HepG2 (cell line): ENCODE measurements around the gene YIPF2. TPM values are rescaled to one million over a fixed set of nuclear protein-coding genes. Genes with fewer than 3 reads are reported as not detected.

Source experiments
- ATAC-seq: fragments of 200-7000 bp; cut with Tn5 transposase; 3 replicates; pipeline ENCODE4 v1.9.1; 2020; ENCODE audit warnings: mild to moderate bottlenecking, moderate library complexity
- BruUV-seq: library from RNA; stranded (reverse); fragments of 400-500 nt; replicated peaks from 2 replicates; lab custom pipeline; 2021; lab: Mats Ljungman, UMichigan
- CTCF ChIA-PET: fragments of 300-600 bp; formaldehyde crosslinking; extraction: SDS; loops from one replicate; lab custom pipeline; 2021; ENCODE audit warnings: low total read pairs, inconsistent platforms, low intra/inter-chr PET ratio; lab: Yijun Ruan, JAX
- POLR2A ChIA-PET: fragments of 350-600 bp; sonication (Branson Sonifier 250); formaldehyde crosslinking; loops from one replicate; lab custom pipeline; 2020; ENCODE audit warnings: antibody characterized with exemption, inconsistent platforms; lab: Yijun Ruan, JAX
- DNase-seq: peaks from one replicate; pipeline ENCODE4 v3.0.0-alpha.2; 2015; ENCODE audit warnings: low spot score
- FAIRE-seq: peaks from 3 replicates; lab custom pipeline; 2011; peaks lifted over from hg19 to GRCh38; lab: Jason Lieb, UNC
- H2AFZ ChIP-seq: one replicate; pipeline ENCODE4 v1.6.1; 2011; ENCODE audit warnings: low read length, inconsistent platforms
- H3K27ac ChIP-seq: fragments of 300-600 bp; 3 replicates; pipeline ENCODE4 v1.8.0; 2011; ENCODE audit warnings: mixed run types, mild to moderate bottlenecking, mixed read lengths, low read length, inconsistent platforms; ENCODE audit not compliant: insufficient read depth; ENCODE audit errors: extremely low read length
- H3K27me3 ChIP-seq, 2 experiments: fragments of 200-600 bp in 1 of 2; 2 replicates in 1 of 2; 3 replicates in 1 of 2; pipeline versions ENCODE4 v1.6.0 to v1.8.0; 2011; ENCODE audit warnings: low read length in 2 of 2, mild to moderate bottlenecking in 2 of 2, moderate library complexity in 2 of 2, inconsistent platforms in 1 of 2; ENCODE audit not compliant: insufficient read depth in 2 of 2, control insufficient read depth in 1 of 2
- H3K36me3 ChIP-seq, 2 experiments: fragments of 200-600 bp in 1 of 2; replicated peaks in 1 of 2; 2 replicates in 1 of 2; 3 replicates in 1 of 2; pipeline versions ENCODE4 v1.5.1 to v1.8.0; 2011; ENCODE audit warnings: low read length in 2 of 2, inconsistent platforms in 1 of 2; ENCODE audit not compliant: insufficient read depth in 2 of 2, control insufficient read depth in 1 of 2
- H3K4me1 ChIP-seq: 2 replicates; pipeline ENCODE4 v1.5.1; 2012; ENCODE audit warnings: low read length, inconsistent platforms; ENCODE audit not compliant: insufficient read depth
- H3K4me2 ChIP-seq: 2 replicates; pipeline ENCODE4 v1.6.0; 2011; ENCODE audit warnings: low read depth, low read length, inconsistent platforms
- H3K4me3 ChIP-seq, 3 experiments: fragments of 200-600 bp in 1 of 3; sonication (generic), shearing (Covaris generic) in 1 of 3; replicated peaks in 1 of 3; 2 replicates each; pipeline ENCODE4 v1.5.1; 2011 to 2016; ENCODE audit warnings: low read length in 3 of 3, inconsistent platforms in 2 of 3, low read depth in 2 of 3, mild to moderate bottlenecking in 2 of 3, control low read depth in 1 of 3, mixed read lengths in 1 of 3; ENCODE audit not compliant: insufficient read depth in 1 of 3
- H3K79me2 ChIP-seq: one replicate; pipeline ENCODE4 v1.6.1; 2011; ENCODE audit warnings: low read length, inconsistent platforms; ENCODE audit not compliant: insufficient read depth
- H3K9ac ChIP-seq: 2 replicates; pipeline ENCODE4 v1.6.0; 2011; ENCODE audit warnings: mild to moderate bottlenecking, low read depth, low read length, inconsistent platforms; ENCODE audit not compliant: insufficient read depth
- H3K9me3 ChIP-seq: 2 replicates; pipeline ENCODE4 v1.5.1; 2012; ENCODE audit warnings: mild to moderate bottlenecking, low read length
- H4K20me1 ChIP-seq: 2 replicates; pipeline ENCODE4 v1.6.0; 2011; ENCODE audit warnings: inconsistent platforms, mild to moderate bottlenecking, low read length, moderate library complexity; ENCODE audit not compliant: insufficient read depth
- AGO1 ChIP-seq: fragments of 200-400 bp; formaldehyde crosslinking; IDR thresholded peaks from 2 replicates; pipeline ENCODE4 v1.6.1; 2017; ENCODE audit warnings: mild to moderate bottlenecking, low read depth, low read length, moderate library complexity; ENCODE audit not compliant: poor library complexity, severe bottlenecking
- HMG20A ChIP-seq: IDR thresholded peaks from 2 replicates; pipeline ENCODE4 v1.6.1; 2016; ENCODE audit warnings: borderline replicate concordance
- HOXA9 ChIP-seq: sonication (generic); formaldehyde crosslinking; IDR thresholded peaks from 2 replicates; pipeline ENCODE4 v1.8.1; 2022; ENCODE audit warnings: missing genetic modification reagents, mild to moderate bottlenecking, moderate library complexity, borderline replicate concordance
- SRSF9 ChIP-seq: fragments of 200-400 bp; formaldehyde crosslinking; IDR thresholded peaks from 2 replicates; pipeline ENCODE4 v1.6.1; 2018; ENCODE audit warnings: borderline replicate concordance, mild to moderate bottlenecking, low read depth, low read length; ENCODE audit not compliant: insufficient read depth, poor library complexity, severe bottlenecking
- ZC3H13 ChIP-seq: sonication (generic); formaldehyde crosslinking; IDR thresholded peaks from 2 replicates; pipeline ENCODE4 v1.8.1; 2023; ENCODE audit warnings: mild to moderate bottlenecking, missing genetic modification reagents, moderate library complexity
- ZFP62 ChIP-seq: sonication (generic); formaldehyde crosslinking; IDR thresholded peaks from 2 replicates; pipeline ENCODE4 v1.4.0; 2020; ENCODE audit warnings: missing genetic modification reagents
- ZMYM2 ChIP-seq: sonication (generic); formaldehyde crosslinking; IDR thresholded peaks from 2 replicates; pipeline ENCODE4 v1.8.0; 2022; ENCODE audit warnings: mild to moderate bottlenecking, missing genetic modification reagents
- ZNF124 ChIP-seq: sonication (generic); formaldehyde crosslinking; IDR thresholded peaks from 2 replicates; pipeline ENCODE4 v1.4.0; 2020; ENCODE audit warnings: missing genetic modification reagents
- ZNF251 ChIP-seq: sonication (generic); formaldehyde crosslinking; IDR thresholded peaks from 2 replicates; pipeline ENCODE4 v1.9.0; 2021; ENCODE audit warnings: mild to moderate bottlenecking, missing genetic modification reagents
- WGBS: methylation state at CpG from one replicate; pipeline ENCODE4 v1.1.6; 2017; ENCODE audit warnings: low lambda C conversion rate; 5-methylcytosine and 5-hydroxymethylcytosine counted together
- in situ Hi-C: cut with HindIII; loops from 2 replicates; pipeline ENCODE4 v1.10.0; 2017; ENCODE audit warnings: low pct_unique_long_range_greater_than_20kb; ENCODE audit not compliant: extremely low pct_ligation_motif_present
- intact Hi-C: fragments of 100-400 bp; cut with micrococcal nuclease; formaldehyde crosslinking; loops from one replicate; pipeline ENCODE4 v1.10.0; 2022; ENCODE audit not compliant: unreplicated experiment
- polyA plus RNA-seq, 8 experiments: library from polyadenylated mRNA; depleted of rRNA in 3 of 8; stranded (reverse) in 7 of 8; unstranded in 1 of 8; fragments of >200 nt; fragmentation: Illumina TruSeq in 4 of 8; extraction: Trizol in 4 of 8; gene quantifications; 2 replicates each; pipeline versions ENCODE4 v1.2.1 to v1.2.3, GENCODE V29; 2011 to 2016; ENCODE audit warnings: low read depth in 4 of 8, missing spikeins in 1 of 8, mixed read lengths in 1 of 8; ENCODE audit not compliant: insufficient read depth in 1 of 8
- total RNA-seq, 5 experiments: library from RNA; depleted of rRNA; stranded (reverse); fragments of >200 nt; fragmentation: Illumina TruSeq; extraction: Trizol; gene quantifications; 2 replicates each; pipeline ENCODE4 v1.2.3, GENCODE V29; 2016; ENCODE audit warnings: low read depth in 1 of 5
- TF ChIP-seq, protein P1 (sequence below): sonication (generic); formaldehyde crosslinking; IDR thresholded peaks from 2 replicates; pipeline ENCODE4 v1.4.0; 2020; ENCODE audit warnings: missing genetic modification reagents
- TF ChIP-seq, protein P2 (sequence below): sonication (generic); formaldehyde crosslinking; IDR thresholded peaks from 2 replicates; pipeline ENCODE4 v1.4.0; 2020; ENCODE audit warnings: missing genetic modification reagents
- TF ChIP-seq, protein P3 (sequence below): sonication (generic); formaldehyde crosslinking; IDR thresholded peaks from 2 replicates; pipeline ENCODE4 v1.8.1; 2023; ENCODE audit warnings: mild to moderate bottlenecking, moderate library complexity, missing genetic modification reagents
- TF ChIP-seq, protein P4 (sequence below): sonication (generic); formaldehyde crosslinking; IDR thresholded peaks from 2 replicates; pipeline ENCODE4 v1.4.0; 2020; ENCODE audit warnings: missing genetic modification reagents
- TF ChIP-seq, protein P5 (sequence below): fragments of 450-650 bp; IDR thresholded peaks from 2 replicates; pipeline ENCODE4 v1.6.1; 2017
- TF ChIP-seq, protein P6 (sequence below): sonication (generic); formaldehyde crosslinking; IDR thresholded peaks from 2 replicates; pipeline ENCODE4 v1.5.0; 2020; ENCODE audit warnings: mild to moderate bottlenecking, missing genetic modification reagents, borderline replicate concordance

The YIPF2 gene
- total and polyA plus RNA-seq, 2 of the 13 experiments (the other 11 are each of a cell fraction or from before 2014, with no cell fraction given): 37.3 to 53.2 TPM

DNA sequence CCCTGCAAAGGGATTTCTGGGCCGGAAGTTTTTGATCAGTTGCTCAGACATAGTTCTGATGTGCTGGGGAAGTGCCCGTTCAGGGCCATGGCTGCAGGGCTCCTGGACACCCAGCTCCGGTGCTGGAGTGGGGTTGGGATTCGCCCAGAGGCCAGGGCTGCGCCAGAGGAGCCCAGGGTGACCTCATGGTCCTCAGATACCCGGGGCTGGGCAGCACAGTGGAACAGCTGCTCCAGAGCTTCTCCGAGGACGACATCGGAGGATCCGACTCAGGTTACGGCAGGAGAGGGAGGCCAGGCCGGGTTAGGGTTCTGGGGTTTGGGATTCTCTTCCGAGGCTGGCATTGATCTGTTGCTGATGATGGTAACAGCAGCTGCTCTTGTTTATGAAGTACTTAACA lies 36.2 kb downstream of the YIPF2 start:
- no peak for FAIRE-seq
- POLR2A ChIA-PET: no interaction called here
- peaks cover 28% of the 10 kb centered on the region for H3K79me2 ChIP-seq
- TF ChIP-seq SRSF9 (no peak), AGO1 (no peak), ZFP62 (CRISPR knock-in tag) (no peak), ZMYM2 (no peak), ZNF251 (CRISPR knock-in tag) (no peak), HMG20A (CRISPR knock-in tag) (no peak), ZC3H13 (CRISPR knock-in tag) (no peak), HOXA9 (CRISPR knock-in tag) (no peak), ZNF124 (CRISPR knock-in tag) (no peak)
- TF ChIP-seq, protein P1, sequence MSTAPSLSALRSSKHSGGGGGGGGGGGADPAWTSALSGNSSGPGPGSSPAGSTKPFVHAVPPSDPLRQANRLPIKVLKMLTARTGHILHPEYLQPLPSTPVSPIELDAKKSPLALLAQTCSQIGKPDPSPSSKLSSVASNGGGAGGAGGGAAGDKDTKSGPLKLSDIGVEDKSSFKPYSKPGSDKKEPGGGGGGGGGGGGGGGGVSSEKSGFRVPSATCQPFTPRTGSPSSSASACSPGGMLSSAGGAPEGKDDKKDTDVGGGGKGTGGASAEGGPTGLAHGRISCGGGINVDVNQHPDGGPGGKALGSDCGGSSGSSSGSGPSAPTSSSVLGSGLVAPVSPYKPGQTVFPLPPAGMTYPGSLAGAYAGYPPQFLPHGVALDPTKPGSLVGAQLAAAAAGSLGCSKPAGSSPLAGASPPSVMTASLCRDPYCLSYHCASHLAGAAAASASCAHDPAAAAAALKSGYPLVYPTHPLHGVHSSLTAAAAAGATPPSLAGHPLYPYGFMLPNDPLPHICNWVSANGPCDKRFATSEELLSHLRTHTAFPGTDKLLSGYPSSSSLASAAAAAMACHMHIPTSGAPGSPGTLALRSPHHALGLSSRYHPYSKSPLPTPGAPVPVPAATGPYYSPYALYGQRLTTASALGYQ (CRISPR knock-in tag): no peak
- TF ChIP-seq, protein P2, sequence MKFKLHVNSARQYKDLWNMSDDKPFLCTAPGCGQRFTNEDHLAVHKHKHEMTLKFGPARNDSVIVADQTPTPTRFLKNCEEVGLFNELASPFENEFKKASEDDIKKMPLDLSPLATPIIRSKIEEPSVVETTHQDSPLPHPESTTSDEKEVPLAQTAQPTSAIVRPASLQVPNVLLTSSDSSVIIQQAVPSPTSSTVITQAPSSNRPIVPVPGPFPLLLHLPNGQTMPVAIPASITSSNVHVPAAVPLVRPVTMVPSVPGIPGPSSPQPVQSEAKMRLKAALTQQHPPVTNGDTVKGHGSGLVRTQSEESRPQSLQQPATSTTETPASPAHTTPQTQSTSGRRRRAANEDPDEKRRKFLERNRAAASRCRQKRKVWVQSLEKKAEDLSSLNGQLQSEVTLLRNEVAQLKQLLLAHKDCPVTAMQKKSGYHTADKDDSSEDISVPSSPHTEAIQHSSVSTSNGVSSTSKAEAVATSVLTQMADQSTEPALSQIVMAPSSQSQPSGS (CRISPR knock-in tag): no peak
- TF ChIP-seq, protein P3, sequence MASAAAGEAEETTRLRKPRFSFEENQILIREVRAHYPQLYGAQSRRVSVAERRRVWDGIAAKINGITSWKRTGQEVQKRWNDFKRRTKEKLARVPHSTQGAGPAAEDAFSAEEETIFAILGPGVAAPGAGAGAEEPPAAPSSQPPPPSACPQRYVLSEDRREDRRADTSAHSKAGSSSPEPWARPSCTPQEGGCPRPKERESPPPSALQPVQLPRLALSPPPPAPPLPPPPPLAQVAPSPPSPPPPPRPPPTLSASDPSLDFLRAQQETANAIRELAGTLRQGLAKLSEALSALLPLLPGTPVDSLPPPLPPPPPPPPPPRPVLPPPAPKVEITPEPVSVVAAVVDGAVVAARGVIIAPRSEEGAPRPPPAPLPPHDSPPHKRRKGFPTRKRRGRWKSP: no peak
- TF ChIP-seq, protein P4, sequence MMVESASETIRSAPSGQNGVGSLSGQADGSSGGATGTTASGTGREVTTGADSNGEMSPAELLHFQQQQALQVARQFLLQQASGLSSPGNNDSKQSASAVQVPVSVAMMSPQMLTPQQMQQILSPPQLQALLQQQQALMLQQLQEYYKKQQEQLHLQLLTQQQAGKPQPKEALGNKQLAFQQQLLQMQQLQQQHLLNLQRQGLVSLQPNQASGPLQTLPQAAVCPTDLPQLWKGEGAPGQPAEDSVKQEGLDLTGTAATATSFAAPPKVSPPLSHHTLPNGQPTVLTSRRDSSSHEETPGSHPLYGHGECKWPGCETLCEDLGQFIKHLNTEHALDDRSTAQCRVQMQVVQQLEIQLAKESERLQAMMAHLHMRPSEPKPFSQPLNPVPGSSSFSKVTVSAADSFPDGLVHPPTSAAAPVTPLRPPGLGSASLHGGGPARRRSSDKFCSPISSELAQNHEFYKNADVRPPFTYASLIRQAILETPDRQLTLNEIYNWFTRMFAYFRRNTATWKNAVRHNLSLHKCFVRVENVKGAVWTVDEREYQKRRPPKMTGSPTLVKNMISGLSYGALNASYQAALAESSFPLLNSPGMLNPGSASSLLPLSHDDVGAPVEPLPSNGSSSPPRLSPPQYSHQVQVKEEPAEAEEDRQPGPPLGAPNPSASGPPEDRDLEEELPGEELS (CRISPR knock-in tag): no peak
- TF ChIP-seq, protein P5, sequence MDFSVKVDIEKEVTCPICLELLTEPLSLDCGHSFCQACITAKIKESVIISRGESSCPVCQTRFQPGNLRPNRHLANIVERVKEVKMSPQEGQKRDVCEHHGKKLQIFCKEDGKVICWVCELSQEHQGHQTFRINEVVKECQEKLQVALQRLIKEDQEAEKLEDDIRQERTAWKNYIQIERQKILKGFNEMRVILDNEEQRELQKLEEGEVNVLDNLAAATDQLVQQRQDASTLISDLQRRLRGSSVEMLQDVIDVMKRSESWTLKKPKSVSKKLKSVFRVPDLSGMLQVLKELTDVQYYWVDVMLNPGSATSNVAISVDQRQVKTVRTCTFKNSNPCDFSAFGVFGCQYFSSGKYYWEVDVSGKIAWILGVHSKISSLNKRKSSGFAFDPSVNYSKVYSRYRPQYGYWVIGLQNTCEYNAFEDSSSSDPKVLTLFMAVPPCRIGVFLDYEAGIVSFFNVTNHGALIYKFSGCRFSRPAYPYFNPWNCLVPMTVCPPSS: no peak
- TF ChIP-seq, protein P6, sequence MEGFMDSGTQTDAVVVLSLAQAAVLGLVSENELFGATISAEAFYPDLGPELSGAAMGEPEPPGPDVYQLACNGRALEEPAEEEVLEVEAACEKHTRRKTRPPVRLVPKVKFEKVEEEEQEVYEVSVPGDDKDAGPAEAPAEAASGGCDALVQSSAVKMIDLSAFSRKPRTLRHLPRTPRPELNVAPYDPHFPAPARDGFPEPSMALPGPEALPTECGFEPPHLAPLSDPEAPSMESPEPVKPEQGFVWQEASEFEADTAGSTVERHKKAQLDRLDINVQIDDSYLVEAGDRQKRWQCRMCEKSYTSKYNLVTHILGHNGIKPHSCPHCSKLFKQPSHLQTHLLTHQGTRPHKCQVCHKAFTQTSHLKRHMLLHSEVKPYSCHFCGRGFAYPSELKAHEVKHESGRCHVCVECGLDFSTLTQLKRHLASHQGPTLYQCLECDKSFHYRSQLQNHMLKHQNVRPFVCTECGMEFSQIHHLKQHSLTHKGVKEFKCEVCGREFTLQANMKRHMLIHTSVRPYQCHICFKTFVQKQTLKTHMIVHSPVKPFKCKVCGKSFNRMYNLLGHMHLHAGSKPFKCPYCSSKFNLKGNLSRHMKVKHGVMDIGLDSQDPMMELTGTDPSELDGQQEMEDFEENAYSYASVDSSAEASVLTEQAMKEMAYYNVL (CRISPR knock-in tag): no peak

More for the DNA sequence above, 36.2 kb downstream of the YIPF2 start:
- CTCF ChIA-PET: no interaction called here
- Histone ChIP-seq H3K4me2 (no peak overlapping the region), H3K27ac (no peak overlapping the region), H3K4me3 (no peak overlapping the region), H3K4me1 (peaks cover 12% of the 10 kb centered on the region), H3K36me3 (peaks cover 0 to 5% of the 10 kb centered on the region in 2 experiments; a peak in 2 of 5 replicates), H3K27me3 (no peaks in the 10 kb centered on the region), H3K9ac (no peak overlapping the region), H4K20me1 (peaks cover 26% of the 10 kb centered on the region; the same call in 1 of the 2 replicates), H2AFZ (no peak overlapping the region), H3K9me3 (no peaks in the 10 kb centered on the region)
- BruUV-seq: no TSS peak
- WGBS: 97% methylated on average over 13 of the region's 13 CpGs
- DNase-seq (no peak), ATAC-seq (no peak)
- intact Hi-C loops: no loop called here
- in situ Hi-C loops: no loop called here
